ENCODE results near the gene WSCD1.

The WSCD1 gene

DNA sequence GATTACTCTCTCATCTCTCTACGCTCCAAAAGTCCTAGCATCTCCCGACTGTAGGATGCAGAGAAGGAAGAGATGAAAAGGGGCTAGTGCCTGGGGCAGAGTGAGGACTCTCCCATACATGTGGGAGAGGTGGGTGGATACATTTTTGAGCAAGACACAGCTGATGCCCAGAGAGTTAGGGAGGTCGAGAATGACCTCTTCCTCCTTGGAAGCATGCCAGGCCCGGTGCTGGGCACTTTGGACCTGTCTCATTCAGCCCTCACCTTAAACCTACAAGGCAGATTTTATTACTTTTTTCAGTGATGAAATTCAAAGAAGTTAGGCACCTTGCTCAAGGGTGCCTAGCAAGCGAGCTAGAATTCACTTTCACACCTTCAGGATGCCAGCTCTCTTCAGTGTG, 38.2 kb downstream of the WSCD1 start:
- no peak for DNase-seq (ENCODE audit: low read depth)

- no peak for DNase-seq (ENCODE audit: low read depth)
Observed at GRCh38 chr17:6108987-6109386, 38.8 kb downstream of the WSCD1 start.

- DNase-seq (ENCODE audit: low read depth), result no peak
Observed at GRCh38 chr17:6109536-6109935, 39.4 kb downstream of the WSCD1 start.

DNA sequence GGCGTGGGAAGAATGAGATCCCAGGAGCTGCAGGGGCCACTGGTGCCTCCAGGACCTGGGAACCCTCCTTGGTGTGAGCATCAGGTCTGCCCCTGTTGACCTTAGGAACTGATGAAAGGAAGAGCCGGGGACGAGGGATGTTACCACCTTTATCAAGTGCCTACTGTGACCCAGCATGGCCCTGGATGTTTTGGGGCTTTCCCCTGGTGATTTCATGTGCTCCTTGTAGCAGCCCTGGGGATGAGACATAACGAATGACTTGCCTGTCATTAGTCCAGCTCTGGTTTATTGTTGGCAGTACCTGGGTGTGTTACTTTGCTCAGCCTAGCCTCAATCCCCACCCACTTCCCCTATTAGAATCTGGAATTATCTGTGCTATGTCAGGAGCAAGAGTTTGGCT, 39.9 kb downstream of the WSCD1 start:
- no peak for DNase-seq (ENCODE audit: low read depth)

DNA sequence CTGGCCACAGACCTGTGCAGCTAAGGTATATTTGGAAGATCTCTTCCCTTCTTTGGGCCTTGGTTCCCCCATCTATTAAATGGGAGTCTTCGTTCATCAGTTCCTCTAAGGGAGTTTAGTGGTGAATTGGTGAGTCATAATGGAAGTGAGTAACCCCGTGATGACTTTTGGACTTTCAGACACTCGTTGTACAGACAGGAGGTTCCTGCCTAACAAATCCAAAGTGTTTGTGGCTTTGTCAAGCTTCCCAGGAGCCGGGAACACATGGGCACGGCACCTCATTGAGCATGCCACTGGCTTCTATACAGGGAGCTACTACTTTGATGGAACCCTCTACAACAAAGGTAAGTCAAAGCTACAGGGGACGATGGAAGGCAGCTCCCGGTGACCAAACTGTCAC, 40.4 kb downstream of the WSCD1 start:
- DNase-seq (ENCODE audit: low read depth), result no peak

- no peak for DNase-seq (ENCODE audit: low read depth)
Observed at GRCh38 chr17:6120351-6120750, 50.2 kb downstream of the WSCD1 start.

DNA sequence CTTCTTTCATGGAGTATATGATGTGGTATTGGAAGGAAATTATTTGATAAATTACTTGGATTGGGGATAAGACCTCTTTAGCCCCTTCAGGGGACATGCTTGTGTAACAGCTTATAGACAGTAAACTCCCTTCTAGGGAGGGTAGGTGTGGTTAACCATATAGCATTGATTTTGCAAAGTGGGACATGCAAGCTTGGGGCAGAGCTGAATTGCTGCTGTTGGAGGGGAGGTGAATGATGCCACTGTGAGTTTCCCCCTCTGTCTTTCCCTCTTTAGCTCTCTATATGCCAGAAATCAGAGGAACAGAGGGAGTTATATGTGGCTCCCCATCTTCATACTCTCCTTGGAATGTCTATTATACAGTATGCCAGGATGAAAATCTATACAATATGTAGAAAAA, 54.7 kb downstream of the WSCD1 start:
- no peak for DNase-seq (ENCODE audit: low read depth)

DNA sequence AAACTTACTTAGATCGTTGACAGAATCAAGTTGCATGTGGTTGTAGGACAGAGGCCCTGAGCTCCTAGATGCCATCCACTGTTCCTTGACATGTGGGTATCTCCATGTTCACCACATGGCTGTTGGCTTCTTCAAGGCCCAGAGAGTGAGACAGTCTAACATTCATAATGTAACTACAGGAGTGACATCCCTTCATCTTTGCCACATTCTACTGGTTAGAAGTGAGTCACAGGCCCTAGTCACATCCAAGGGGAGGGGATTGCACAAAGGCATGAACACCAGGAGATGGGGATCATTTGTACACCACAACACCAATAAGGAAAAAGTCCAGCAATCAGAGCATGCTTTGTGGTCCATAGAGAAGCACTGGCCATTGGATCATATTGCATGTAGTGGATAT, 56.6 kb downstream of the WSCD1 start:
- no peak for DNase-seq (ENCODE audit: low read depth)

DNA sequence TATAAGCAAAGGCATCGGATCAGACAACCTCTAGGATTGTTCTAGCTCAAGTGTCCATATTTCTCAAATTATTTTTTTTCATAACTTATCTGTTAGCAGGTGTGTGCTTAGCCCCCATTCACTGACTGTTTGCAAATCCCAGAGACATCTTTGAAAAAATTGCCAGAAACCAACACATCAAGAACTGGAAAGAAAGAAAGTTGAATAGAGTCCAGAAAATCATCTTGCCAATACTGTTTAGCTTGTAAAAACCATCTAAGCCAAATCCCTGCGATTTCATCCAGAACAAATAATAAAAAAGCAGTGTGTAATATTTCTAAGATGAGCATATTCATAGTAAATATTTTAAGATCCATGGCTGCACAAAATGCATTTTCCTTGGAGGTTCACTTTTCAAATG, 64.5 kb downstream of the WSCD1 start:
- DNase-seq (ENCODE audit: low read depth), result no peak

GRCh38 chr17:6135236-6135635, 65.1 kb downstream of the WSCD1 start:
- no peak for DNase-seq (ENCODE audit: low read depth)

GRCh38 chr17:6135996-6136395, 65.8 kb downstream of the WSCD1 start:
- DNase-seq (ENCODE audit: low read depth), result no peak

DNA sequence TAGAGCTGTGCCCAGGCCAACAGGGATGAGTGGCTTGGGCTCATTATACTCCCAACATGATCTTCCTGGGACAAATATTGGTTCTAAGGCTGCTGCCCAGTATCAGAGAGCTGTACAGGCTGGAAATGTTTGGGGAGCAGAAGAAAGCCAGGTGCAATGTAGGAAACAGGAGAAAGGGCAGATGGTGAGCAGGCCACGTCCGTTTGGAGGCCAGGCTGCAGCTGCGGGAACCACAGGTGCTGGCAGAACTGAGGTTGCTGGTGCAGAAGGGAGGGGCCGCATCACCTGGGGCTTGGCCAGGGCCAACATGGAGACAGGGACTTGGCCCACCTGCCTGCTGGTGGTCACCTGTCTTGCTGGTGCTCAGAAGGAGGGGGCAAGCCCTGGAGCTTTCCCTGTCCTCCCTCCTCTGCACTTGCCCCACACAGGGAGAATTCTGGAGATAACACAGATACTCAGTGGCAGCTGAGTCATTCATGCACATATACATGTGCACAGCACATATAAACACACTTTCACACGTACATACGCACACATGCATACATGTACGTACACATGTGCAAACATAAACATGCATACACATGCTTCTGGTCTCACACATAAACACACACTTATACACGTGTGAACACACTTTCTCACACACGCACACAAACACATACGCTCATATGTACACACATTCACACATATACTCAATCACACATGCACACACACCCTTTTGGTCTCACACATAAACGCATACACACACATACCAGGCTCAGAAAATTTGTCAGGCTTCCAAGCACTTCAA, 67.7 kb downstream of the WSCD1 start:
- DNase-seq (ENCODE audit: low read depth), result no peak

GRCh38 chr17:6138761-6139446, 68.7 kb downstream of the WSCD1 start:
- DNase-seq (ENCODE audit: low read depth), result no peak

GRCh38 chr17:6139447-6139832, 69.3 kb downstream of the WSCD1 start:
- DNase-seq (ENCODE audit: low read depth), result no peak

DNA sequence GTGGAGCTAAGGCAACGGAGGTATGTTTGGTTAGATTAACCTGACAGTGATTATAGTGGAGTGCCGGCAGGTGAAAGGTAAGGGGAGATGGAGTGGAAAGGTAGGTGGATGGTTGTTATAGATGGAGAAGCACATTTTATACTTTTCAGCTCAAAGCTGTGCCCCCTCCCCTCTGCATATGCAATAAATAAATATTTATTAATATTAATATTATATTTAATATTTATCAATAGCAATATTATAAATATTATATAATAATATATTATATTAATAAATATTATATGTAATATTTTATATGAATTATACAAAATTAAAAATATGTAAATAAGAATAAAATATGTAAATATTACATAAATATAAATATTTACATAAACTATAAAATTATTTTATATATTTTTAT, 70.0 kb downstream of the WSCD1 start:
- DNase-seq (ENCODE audit: low read depth), result no peak

DNA sequence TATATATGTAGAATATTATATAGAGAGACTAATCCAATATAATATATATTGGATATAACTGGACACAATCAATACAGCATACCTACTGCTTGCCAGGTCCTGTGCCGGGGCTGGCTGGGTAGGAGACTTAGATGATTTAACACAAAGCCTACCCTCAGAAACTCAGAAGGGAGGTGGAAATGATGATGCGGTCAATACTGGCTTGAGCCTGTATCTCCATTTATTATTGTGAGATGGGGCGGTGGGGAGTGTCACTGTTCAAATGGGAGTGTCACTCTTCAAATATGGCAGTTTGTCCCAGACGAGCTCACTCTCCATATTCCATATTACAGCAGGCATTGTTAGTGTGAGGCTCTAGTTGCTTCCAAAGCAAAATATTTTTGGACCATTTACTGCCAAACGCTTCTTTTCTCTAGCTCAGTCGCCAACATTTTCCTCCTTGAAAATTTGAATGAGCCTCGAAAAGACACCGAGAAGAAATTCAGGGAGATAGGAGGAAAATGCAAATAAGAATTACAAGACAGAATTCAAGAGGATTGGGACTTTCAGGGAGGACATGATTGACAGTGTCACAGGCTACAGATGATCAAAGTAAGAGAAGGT, 70.7 kb downstream of the WSCD1 start:
- no peak for DNase-seq (ENCODE audit: low read depth)

- DNase-seq (ENCODE audit: low read depth), result no peak
Observed at GRCh38 chr17:6142701-6143100, 72.5 kb downstream of the WSCD1 start.

GRCh38 chr17:6145946-6146345, 75.8 kb downstream of the WSCD1 start:
- no peak for DNase-seq (ENCODE audit: low read depth)

DNA sequence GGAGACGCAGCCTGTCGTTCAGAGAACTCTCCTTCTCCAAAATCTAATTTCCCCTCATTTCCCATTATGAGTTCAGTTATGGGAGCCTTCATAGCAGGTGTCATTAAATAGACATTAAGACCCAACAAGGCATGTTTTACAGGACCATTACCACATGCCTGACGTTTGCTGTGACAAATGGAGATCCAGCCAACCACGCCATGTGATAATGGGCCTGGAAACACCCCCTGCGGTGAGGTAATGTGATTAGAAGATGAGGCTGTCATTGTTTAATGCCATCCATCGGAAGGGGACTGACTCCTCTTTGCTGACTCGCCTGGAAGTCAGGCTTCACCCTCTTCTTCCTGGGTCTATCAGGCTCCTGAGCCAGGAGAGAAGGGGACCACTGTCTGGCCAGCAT, 76.9 kb downstream of the WSCD1 start:
- no peak for DNase-seq (ENCODE audit: low read depth)

DNA sequence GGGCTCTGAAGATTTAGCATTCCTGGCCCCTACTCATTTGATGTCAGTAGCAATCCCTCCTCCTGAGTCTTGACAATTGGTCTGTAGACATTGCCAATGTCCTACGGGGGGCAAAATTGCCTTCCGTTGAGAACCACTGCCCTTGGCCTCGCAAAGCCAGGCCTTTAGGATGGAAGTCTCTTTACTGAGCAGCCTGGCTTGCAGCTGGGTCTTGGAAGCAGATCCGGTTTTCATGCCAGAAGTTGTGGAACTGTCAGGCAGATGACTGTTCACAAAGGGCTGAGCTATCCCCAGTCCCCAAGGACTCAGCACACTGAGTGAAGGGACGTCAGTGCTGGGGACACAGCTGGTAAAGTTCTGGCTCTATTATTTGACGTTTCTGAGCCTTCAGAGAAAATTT, 83.2 kb downstream of the WSCD1 start:
- no peak for DNase-seq (ENCODE audit: low read depth)

DNA sequence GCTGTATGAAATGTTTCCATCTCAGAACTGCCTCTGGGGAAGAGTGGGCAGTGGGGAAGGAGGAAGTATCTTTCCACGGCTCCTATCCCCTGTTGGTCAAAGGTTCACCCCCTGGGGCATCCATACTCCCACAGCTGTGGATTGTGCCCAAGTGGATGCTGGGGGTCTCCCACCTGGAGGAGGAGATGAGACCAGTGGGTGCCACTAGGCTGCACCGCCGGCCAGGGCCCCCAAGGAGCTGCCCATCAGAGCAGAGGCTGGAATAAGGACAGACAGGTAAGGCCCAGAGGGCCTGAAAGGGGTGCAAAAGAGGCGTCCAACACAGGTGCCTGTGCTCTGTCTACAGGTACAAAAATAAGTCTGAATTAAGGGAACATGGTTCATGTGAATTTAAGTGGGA, 87.5 kb downstream of the WSCD1 start:
- no peak for DNase-seq (ENCODE audit: low read depth)

GRCh38 chr17:6159541-6160231, 89.5 kb downstream of the WSCD1 start:
- DNase-seq (ENCODE audit: low read depth), result no peak

DNA sequence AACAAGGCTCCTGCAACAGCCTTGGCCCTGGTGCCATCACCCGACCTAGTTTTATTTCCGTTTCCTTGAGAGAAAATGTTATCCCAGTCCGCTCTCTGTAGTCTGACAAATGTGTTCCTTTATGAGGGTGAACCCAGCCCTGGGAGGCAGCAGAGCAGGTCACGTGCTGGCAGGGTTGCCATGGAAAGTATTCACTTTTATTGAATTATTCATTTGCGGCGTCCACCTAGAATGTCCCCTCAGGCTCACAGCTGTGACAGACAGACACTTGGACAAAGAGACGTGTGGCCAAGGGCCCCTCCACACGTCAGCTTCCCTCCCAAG, 90.0 kb downstream of the WSCD1 start:
- DNase-seq (ENCODE audit: low read depth), result no peak
